Left colon (tissue), 2 donors: Measurements from ENCODE around the gene SPP1. TPM values are rescaled to one million over a fixed set of nuclear protein-coding genes. Genes with fewer than 3 reads are reported as not detected.
"Not testable (repeated sequence)": the region's sequence is repeated elsewhere in the genome, so short reads cannot be mapped to it uniquely, and the experiment has no call there.

Experiments used
- ATAC-seq: fragments of 200-7000 bp; cut with Tn5 transposase; one replicate; pipeline ENCODE4 v1.9.1; 2020; ENCODE audit warnings: mild to moderate bottlenecking, moderate library complexity
- DNase-seq, 2 donors: peaks; one replicate each; pipeline ENCODE4 v3.0.0-alpha.2; 2020
- intact Hi-C, 2 donors: fragments of 100-400 bp; cut with DNase I in 1 of 2; cut with micrococcal nuclease in 1 of 2; formaldehyde crosslinking; loops; one replicate each; pipeline versions ENCODE4 v1.11.2 to v1.14.0; 2022; cut with DNase I, micrococcal nuclease
- long read RNA-seq: library from polyadenylated mRNA; unstranded; transcript quantifications from one replicate; pipeline ENCODE4 v2.0.0, GENCODE V29; 2021
- total RNA-seq, 2 donors: library from RNA; stranded (reverse); fragmentation: NEBNext Ultra II Directional; extraction: Animal tissue kit (Norgen Biotek cat#: 25700); gene quantifications; one replicate each; pipeline ENCODE4 v1.2.1, GENCODE V29; 2021
- donor health status: DM: no; HTN: no; CAD: no.
- donor health status: DM: yes; HTN: yes; CAD: no.

SPP1 gene
- 1 to 10 TPM; 3.7 to 7.6 TPM for total RNA-seq
- long read RNA-seq, partial matches to known transcripts: 0 of 1 reads
- long read RNA-seq, other reads (novel, unspliced or antisense): 0 of 1 reads

DNA sequence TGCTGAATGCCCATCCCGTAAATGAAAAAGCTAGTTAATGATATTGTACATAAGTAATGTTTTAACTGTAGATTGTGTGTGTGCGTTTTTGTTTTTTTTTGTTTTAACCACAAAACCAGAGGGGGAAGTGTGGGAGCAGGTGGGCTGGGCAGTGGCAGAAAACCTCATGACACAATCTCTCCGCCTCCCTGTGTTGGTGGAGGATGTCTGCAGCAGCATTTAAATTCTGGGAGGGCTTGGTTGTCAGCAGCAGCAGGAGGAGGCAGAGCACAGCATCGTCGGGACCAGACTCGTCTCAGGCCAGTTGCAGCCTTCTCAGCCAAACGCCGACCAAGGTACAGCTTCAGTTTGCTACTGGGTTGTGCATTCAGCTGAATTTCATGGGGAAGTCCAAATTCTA is at the start of gene SPP1:
TSS of gene SPP1 (plus strand) at position 249 of the 400 bp plus-strand sequence. CDS start 1,182 bp downstream, outside the sequence.
- DNase-seq (no peak), ATAC-seq (no peak)
- intact Hi-C loops: no loop called here

DNA sequence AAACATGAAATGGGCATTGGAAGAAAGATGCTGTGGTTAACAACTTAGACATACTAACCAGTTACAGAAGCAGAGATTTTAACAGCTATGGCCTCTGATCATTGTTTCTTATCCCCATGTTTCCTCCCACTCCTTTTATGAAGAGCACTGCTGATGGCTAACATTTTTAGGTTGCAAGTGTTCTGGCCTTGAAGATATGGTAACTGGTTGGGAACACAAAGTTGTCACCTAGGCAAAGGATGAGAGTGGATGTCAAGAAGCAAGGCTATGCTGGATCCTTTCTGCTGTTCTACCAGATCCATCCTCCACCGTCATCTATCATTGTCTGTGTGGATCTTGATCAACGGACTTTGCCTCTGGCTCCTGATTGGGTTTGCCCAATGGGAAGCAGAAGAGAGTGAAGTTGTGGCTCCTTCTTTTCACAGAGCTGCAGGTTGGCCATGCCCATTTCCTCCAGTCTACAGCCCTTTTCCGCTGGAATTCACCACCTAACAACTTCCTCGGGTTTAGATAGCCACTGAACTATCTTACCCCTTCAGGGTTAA is 48.9 kb upstream of the SPP1 start:
- no peak for ATAC-seq
- DNase-seq: no peak
- intact Hi-C loops: no loop called here

DNA sequence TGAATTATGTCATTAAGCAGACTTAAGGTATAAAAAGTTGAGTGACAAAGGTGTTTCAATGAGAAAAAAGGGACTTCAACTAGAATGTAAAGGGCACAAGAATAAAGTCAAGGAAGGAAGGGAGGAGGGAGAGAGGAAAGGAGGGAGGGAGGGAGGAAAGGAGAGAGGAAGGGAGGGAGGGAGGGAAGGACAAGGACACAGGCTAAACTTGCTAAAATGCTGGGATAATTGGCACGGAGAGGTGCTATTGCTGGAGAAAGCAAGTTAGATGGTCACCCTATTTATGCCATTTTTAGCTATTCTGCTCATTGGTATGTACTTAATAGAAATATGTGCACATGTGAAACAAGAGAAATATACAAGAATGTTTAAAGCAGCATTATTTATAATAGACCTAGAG is 44.9 kb upstream of the SPP1 start:
- ATAC-seq (no peak), DNase-seq (no peak)
- intact Hi-C loops: no loop called here

DNA sequence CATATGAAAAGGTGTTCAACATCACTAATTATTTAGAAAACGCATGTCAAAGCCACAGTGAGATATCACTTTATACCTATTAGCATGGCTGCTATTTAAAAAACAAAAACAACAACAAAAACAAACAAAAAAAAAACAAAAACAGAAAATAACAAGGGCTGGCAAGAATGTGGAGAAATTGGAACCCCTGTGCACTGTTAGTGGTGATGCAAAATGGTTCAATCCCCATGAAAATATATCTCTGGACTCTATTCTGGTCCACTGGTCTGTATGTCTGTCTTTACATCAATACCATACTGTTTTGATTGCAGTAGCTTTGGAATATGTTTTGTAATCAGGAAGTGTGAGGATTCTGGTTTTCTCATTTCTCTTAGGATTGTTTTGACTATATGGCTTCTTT is 43.6 kb upstream of the SPP1 start:
- ATAC-seq (no peak), DNase-seq (no peak)
- intact Hi-C loops: no loop called here

DNA sequence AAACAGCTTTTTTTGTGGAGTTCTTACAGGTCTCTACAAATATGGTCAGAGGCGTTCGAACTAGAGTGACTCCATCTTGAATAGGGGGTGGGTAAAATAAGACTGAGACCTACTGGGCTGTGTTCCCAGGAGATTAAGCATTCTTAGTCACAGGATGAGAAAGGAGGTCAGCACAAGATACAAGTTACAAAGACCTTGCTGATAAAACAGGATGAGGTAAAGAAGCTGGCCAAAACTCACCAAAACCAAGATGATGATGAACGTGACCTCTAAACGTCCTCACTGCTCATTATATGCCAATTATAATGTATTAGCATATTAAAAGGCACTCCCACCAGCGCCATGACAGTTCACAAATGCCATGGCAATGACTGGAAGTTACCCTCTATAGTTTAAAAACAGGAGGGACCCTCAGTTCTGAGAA is 42.8 kb upstream of the SPP1 start:
- no peak for ATAC-seq
- no peak for DNase-seq
- intact Hi-C loops: no loop called here

GRCh38 chr4:87933337-87933736 is 42.2 kb upstream of the SPP1 start:
- intact Hi-C loops: no loop called here
- DNase-seq (no peak), ATAC-seq (no peak)

DNA sequence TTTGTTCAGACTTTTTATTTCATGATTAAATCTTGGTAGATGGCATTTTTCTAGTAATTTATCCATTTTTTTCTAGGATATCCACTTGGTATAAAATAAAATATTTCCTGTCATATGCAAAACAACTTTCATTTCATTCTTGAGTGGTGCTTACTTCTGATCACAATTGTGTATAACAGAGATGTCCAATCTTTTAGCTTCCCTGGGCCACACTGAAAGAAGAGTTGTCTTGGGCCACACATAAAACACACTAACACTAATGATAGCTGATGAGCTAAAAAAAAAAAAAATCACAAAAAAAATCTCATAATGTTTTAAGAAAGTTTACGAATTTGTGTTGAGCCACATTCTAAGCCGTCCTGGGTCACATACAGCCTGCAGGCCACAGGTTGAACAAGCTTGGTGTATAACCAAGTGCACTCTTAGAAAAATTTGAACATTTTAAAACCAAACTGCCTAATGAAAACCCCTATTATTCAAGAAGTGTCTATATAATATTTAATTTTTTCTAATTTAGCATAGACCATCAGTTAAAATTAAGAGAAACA is 41.3 kb upstream of the SPP1 start:
- ATAC-seq (no peak), DNase-seq (no peak)
- intact Hi-C loops: no loop called here

DNA sequence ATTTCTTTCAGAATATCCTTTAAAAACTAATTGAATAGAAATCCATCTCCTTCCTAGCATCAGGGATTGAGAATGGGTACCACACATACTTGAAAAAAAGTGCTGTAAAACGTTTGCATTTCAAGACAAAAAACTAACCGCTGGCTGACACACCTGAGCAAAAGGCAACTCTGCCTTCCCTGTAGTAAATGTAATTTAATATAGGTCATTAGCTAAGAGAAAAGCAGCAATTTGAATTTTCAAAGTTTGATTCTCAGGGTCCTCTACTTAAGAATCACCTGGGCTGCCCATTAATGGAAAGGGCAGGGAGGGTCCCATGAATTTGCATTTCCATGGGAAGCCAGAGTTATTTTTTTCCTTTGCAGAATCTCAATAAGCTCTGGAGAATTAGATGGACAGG is 40.5 kb upstream of the SPP1 start:
- no peak for ATAC-seq
- DNase-seq: no peak
- intact Hi-C loops: no loop called here

GRCh38 chr4:87935954-87936353 is 39.6 kb upstream of the SPP1 start:
- intact Hi-C loops, DNase-seq, ATAC-seq: not testable (repeated sequence)

- intact Hi-C loops: no loop called here
- no peak for DNase-seq
- no peak for ATAC-seq
Observed at GRCh38 chr4:87937523-87937922, 38.0 kb upstream of the SPP1 start.

- intact Hi-C loops: no loop called here
- ATAC-seq (no peak), DNase-seq (no peak)
Observed at GRCh38 chr4:87938746-87939145, 36.8 kb upstream of the SPP1 start.

DNA sequence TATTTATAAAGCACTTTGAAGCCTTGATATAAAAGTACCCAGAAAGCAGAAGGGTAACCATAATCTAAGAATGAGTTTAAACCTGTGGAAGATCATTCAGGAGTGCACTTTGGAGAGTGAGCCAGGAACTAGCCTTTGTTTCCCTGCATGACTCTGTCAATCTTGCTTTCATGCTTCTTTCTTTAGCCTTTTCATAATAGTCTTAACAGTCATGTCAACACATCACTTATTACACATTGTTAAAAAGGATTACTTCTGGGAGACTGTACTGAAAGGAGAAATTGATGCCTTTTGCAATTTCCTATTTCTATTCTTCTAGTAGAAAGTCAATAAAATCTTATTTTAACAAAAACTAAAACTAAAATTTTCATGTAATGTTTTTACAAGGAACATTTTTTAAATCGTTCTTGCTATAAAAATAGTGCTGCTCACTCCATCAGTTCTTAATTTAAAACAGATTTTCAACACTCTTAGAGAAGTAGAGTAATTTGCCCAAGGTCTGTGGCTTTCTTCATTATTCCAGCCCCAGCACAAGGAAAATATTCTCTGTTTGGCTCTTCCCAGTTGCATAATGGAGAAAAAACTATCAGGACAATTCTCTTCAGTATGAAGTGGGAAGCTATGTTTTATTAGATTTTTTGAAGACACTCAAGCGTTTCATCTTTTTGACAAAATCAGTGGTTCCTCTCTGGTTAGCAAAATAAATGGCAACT is 35.4 kb upstream of the SPP1 start:
- intact Hi-C loops: no loop called here
- DNase-seq (no peak), ATAC-seq (no peak)

GRCh38 chr4:87940809-87941208 is 34.7 kb upstream of the SPP1 start:
- intact Hi-C loops, ATAC-seq, DNase-seq: not testable (repeated sequence)

- intact Hi-C loops: no loop called here
- no peak for DNase-seq
- no peak for ATAC-seq
Observed at GRCh38 chr4:87941537-87942392, 33.7 kb upstream of the SPP1 start.

DNA sequence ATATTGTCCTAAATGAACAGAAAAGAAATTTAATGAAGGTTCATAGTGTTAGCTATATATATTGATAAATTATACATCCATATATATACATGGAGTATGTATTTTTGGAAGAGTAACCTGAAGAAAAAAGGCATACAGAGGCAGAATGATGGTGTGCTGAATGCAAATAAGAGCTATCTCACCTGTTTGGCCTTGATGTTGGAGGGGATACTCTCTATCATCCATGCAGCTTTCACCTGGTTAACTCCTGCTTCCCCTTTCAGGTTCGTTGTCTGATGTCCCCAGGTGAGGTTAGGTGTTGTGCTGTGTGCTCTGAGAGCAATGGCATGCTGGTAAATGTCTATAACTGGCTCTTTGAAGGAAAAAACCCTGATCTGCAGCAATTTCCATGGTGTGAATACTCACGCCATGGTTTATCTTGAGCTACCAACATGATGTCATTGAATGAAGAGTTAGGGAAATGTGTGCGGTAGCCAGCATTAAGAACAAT is 31.8 kb upstream of the SPP1 start:
- intact Hi-C loops: no loop called here
- DNase-seq: no peak
- ATAC-seq: no peak

GRCh38 chr4:87944967-87945366 is 30.5 kb upstream of the SPP1 start:
- DNase-seq (no peak), ATAC-seq (no peak)
- intact Hi-C loops: no loop called here

- DNase-seq (no peak), ATAC-seq (no peak)
- intact Hi-C loops: no loop called here
Observed at GRCh38 chr4:87946766-87947165, 28.7 kb upstream of the SPP1 start.

GRCh38 chr4:87947381-87948160 is 27.9 kb upstream of the SPP1 start:
- intact Hi-C loops: no loop called here
- no peak for ATAC-seq
- no peak for DNase-seq

- ATAC-seq (peak; percentile 67), DNase-seq (no peak)
- intact Hi-C loops: no loop called here
Observed at GRCh38 chr4:87949961-87950360, 25.6 kb upstream of the SPP1 start.
